A673 (cell line): ENCODE results near the gene PTGS1.

ENCODE experiments used
- EZH2 ChIP-seq: fragments of 200-600 bp; sonication (generic); IDR thresholded peaks from 2 replicates; pipeline ENCODE4 v1.6.1; 2017; ENCODE audit warnings: borderline replicate concordance, low read depth, mild to moderate bottlenecking, mixed read lengths, antibody characterized with exemption, low read length; ENCODE audit not compliant: poor library complexity, severe bottlenecking
- TF ChIP-seq, protein P1 (sequence below): fragments of 300-800, 200-600 bp; sonication (generic); conservative IDR thresholded peaks from 2 replicates; pipeline ENCODE4 v1.5.1; 2017; ENCODE audit warnings: low read depth, mild to moderate bottlenecking, antibody characterized with exemption, low read length, moderate library complexity, mixed read lengths

DNA sequence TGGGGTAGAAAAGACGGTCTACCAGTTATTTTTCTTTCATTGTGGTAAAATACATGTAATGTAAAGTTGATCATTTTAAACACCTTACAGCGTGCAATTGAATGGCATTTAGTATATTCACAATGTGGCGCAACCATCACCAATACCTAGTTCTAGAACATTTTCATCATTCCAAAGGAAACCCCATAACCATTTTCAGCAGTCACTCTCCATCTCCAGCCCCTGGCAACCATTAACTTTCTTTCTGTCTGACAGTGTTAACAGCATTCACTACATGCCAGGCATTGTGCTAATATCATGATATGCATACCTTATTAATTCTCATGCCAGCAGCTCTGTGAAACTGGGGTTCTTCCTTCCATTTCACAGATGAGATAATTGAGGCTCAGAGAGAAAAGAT, 32.0 kb downstream of the PTGS1 start:
- TF ChIP-seq, protein P1, sequence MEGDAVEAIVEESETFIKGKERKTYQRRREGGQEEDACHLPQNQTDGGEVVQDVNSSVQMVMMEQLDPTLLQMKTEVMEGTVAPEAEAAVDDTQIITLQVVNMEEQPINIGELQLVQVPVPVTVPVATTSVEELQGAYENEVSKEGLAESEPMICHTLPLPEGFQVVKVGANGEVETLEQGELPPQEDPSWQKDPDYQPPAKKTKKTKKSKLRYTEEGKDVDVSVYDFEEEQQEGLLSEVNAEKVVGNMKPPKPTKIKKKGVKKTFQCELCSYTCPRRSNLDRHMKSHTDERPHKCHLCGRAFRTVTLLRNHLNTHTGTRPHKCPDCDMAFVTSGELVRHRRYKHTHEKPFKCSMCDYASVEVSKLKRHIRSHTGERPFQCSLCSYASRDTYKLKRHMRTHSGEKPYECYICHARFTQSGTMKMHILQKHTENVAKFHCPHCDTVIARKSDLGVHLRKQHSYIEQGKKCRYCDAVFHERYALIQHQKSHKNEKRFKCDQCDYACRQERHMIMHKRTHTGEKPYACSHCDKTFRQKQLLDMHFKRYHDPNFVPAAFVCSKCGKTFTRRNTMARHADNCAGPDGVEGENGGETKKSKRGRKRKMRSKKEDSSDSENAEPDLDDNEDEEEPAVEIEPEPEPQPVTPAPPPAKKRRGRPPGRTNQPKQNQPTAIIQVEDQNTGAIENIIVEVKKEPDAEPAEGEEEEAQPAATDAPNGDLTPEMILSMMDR: no peak
- no peak for TF ChIP-seq EZH2
